Measurements from ENCODE around the gene SLC5A2. TPM values are rescaled to one million over a fixed set of nuclear protein-coding genes. Genes with fewer than 3 reads are reported as not detected.

SLC5A2 gene
- total RNA-seq, 1 donor from 2014 or later: 0.04 TPM

GRCh38 chr16:31459687-31460581, 23.0 kb upstream of the SLC5A2 start:
- TF ChIP-seq, protein P1, sequence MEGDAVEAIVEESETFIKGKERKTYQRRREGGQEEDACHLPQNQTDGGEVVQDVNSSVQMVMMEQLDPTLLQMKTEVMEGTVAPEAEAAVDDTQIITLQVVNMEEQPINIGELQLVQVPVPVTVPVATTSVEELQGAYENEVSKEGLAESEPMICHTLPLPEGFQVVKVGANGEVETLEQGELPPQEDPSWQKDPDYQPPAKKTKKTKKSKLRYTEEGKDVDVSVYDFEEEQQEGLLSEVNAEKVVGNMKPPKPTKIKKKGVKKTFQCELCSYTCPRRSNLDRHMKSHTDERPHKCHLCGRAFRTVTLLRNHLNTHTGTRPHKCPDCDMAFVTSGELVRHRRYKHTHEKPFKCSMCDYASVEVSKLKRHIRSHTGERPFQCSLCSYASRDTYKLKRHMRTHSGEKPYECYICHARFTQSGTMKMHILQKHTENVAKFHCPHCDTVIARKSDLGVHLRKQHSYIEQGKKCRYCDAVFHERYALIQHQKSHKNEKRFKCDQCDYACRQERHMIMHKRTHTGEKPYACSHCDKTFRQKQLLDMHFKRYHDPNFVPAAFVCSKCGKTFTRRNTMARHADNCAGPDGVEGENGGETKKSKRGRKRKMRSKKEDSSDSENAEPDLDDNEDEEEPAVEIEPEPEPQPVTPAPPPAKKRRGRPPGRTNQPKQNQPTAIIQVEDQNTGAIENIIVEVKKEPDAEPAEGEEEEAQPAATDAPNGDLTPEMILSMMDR (IDR thresholded peaks at IDR 0.05; ENCODE audit: insufficient read depth, low read length, poor library complexity, severe bottlenecking): no peak
- peak; percentile 97 for DNase-seq (ENCODE audit: low read depth)

GRCh38 chr16:31460582-31461002, 22.3 kb upstream of the SLC5A2 start:
- TF ChIP-seq, protein P1 (IDR thresholded peaks at IDR 0.05; ENCODE audit: insufficient read depth, low read length, poor library complexity, severe bottlenecking): peak; percentile 65
- DNase-seq (ENCODE audit: low read depth): no peak
- H3K27me3 ChIP-seq (ENCODE audit: control insufficient read depth, insufficient read depth, low read length): no peaks in the 10 kb centered on the region
- H3K4me3 ChIP-seq (ENCODE audit: low read depth, low read length): no peak overlapping the region
- no peaks in the 10 kb centered on the region for H3K36me3 ChIP-seq (ENCODE audit: control insufficient read depth, insufficient read depth, low read length)

More at GRCh38 chr16:31459687-31460581, 23.0 kb upstream of the SLC5A2 start:
- H3K4me3 ChIP-seq (ENCODE audit: low read depth, low read length): peak overlapping the region; percentile 61
- H3K36me3 ChIP-seq (ENCODE audit: control insufficient read depth, insufficient read depth, low read length): no peaks in the 10 kb centered on the region
- no peaks in the 10 kb centered on the region for H3K27me3 ChIP-seq (ENCODE audit: control insufficient read depth, insufficient read depth, low read length)

DNA sequence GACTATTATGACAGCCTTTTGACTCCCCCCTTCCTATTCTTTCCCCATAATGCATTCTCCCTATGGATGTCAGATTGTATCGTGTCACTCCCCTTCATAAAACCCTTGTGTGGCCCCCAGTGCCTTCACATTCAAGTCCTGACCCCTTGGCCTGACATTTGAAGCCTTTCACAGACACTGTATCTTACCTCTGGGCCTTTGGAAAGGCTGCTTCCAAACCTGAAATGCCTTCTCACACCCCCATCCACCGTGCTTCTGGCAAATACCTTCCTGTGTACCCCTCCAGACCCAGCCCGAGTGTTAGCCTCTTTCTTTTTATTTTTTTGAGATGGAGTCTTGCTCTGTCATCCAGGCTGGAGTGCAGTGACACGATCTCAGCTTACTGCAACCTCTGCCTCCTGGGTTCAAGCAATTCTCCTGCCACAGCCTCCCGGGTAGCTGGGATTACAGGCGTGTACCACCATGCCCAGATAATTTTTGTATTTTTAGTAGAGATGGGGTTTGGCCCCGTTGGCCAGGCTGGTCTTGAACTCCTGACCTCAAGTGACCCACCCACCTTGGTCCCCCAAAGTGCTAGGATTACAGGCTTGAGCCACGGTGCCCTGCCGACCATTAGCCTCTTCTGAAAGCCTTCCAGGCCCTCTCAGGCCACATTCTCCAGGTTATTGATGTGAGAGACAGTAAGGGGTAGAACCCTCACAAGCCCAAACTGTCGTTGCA, 21.6 kb upstream of the SLC5A2 start:
- Histone ChIP-seq H3K27me3 (ENCODE audit: control insufficient read depth, insufficient read depth, low read length) (no peaks in the 10 kb centered on the region), H3K4me3 (ENCODE audit: low read depth, low read length) (no peak overlapping the region), H3K36me3 (ENCODE audit: control insufficient read depth, insufficient read depth, low read length) (no peaks in the 10 kb centered on the region)
- no peak for DNase-seq (ENCODE audit: low read depth)
- TF ChIP-seq, protein P1 (IDR thresholded peaks at IDR 0.05; ENCODE audit: insufficient read depth, low read length, poor library complexity, severe bottlenecking): no peak

GRCh38 chr16:31461921-31462804, 20.8 kb upstream of the SLC5A2 start:
- H3K27me3 ChIP-seq (ENCODE audit: control insufficient read depth, insufficient read depth, low read length): no peaks in the 10 kb centered on the region
- H3K36me3 ChIP-seq (ENCODE audit: control insufficient read depth, insufficient read depth, low read length): no peaks in the 10 kb centered on the region
- DNase-seq (ENCODE audit: low read depth): no peak
- no peak overlapping the region for H3K4me3 ChIP-seq (ENCODE audit: low read depth, low read length)
- TF ChIP-seq, protein P1 (IDR thresholded peaks at IDR 0.05; ENCODE audit: insufficient read depth, low read length, poor library complexity, severe bottlenecking): no peak

- H3K36me3 ChIP-seq (ENCODE audit: control insufficient read depth, insufficient read depth, low read length): no peaks in the 10 kb centered on the region
- DNase-seq (ENCODE audit: low read depth): no peak
- TF ChIP-seq, protein P1 (IDR thresholded peaks at IDR 0.05; ENCODE audit: insufficient read depth, low read length, poor library complexity, severe bottlenecking): no peak
Measured at GRCh38 chr16:31464348-31464769, 18.6 kb upstream of the SLC5A2 start.

More at GRCh38 chr16:31464348-31464769, 18.6 kb upstream of the SLC5A2 start:
- Histone ChIP-seq H3K27me3 (ENCODE audit: control insufficient read depth, insufficient read depth, low read length) (no peaks in the 10 kb centered on the region), H3K4me3 (ENCODE audit: low read depth, low read length) (no peak overlapping the region)
